ENCODE measurements around the gene GAGE1.

GAGE1 gene

DNA sequence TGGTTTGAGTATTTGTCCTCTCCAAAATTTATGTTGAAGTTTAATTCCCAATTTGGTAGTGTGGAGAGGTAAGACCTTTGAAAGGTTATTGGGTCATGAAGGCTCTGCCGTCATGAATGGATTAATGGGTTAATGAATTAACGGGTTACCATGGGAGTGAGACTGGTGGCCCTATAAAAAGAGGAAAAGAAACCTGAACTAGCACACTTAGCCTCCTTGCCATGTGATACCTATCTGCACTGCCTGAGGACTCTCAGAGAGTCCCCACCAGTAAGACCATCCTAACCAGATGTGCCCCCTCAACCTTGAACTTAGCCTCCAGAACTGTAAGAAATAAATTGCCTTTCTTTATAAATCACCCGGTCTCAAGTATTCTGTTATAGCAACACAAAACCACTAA is 57.7 kb downstream of the GAGE1 start:
- H3K4me1 Mint-ChIP-seq (ENCODE audit: low read depth), result no peaks in the 10 kb centered on the region
- no peak overlapping the region for H3K27ac Mint-ChIP-seq
- no peaks in the 10 kb centered on the region for H3K27me3 Mint-ChIP-seq (ENCODE audit: low read depth)
- H3K9me3 Mint-ChIP-seq, result no peaks in the 10 kb centered on the region
- no peak for DNase-seq (ENCODE audit: low spot score)
- no peaks in the 10 kb centered on the region for H3K36me3 Mint-ChIP-seq (ENCODE audit: low read depth)
- H3K4me3 Mint-ChIP-seq, result no peak overlapping the region
